Measurements from ENCODE around the gene DNAH5. TPM values are rescaled to one million over a fixed set of nuclear protein-coding genes. Genes with fewer than 3 reads are reported as not detected.
A peak's percentile ranks its signal among the peaks of the same experiment; 100 is the strongest.

DNAH5 gene
- total and polyA plus RNA-seq, 2 of the 13 experiments (the other 11 are each of a cell fraction or from before 2014, with no cell fraction given) = 0.09 TPM

- Histone ChIP-seq H2AFZ (ENCODE audit: low read length) (no peak overlapping the region), H3K27me3 (ENCODE audit: control insufficient read depth in 1 of 2, insufficient read depth in 2 of 2, low read length in 2 of 2) (0 out of 5 replicates have a peak, but pooled peaks cover 0 to 3% of the 10 kb centered on the region in 2 experiments), H3K4me3 (replicated peaks in 1 of 3; ENCODE audit: insufficient read depth in 1 of 3, low read depth in 2 of 3, low read length in 3 of 3) (no peak overlapping the region), H4K20me1 (ENCODE audit: insufficient read depth, low read length) (no peaks in the 10 kb centered on the region), H3K9ac (ENCODE audit: insufficient read depth, low read depth, low read length) (no peak overlapping the region), H3K4me2 (ENCODE audit: low read depth, low read length) (no peak overlapping the region), H3K79me2 (ENCODE audit: insufficient read depth, low read length) (no peaks in the 10 kb centered on the region), H3K9me3 (ENCODE audit: low read length) (no peaks in the 10 kb centered on the region), H3K27ac (ENCODE audit: extremely low read length, insufficient read depth, low read length) (no peak overlapping the region), H3K4me1 (ENCODE audit: insufficient read depth, low read length) (no peaks in the 10 kb centered on the region), H3K36me3 (replicated peaks in 1 of 2; ENCODE audit: control insufficient read depth in 1 of 2, insufficient read depth in 2 of 2, low read length in 2 of 2) (no peaks in the 10 kb centered on the region)
- no TSS peak for BruUV-seq (replicated peaks)
- FAIRE-seq = peak; percentile 80
- peak; percentile 54 for DNase-seq (ENCODE audit: low spot score)
- CTCF ChIA-PET (ENCODE audit: low intra/inter-chr PET ratio, low total read pairs) = no interaction called here
- in situ Hi-C loops (cut with HindIII; ENCODE audit: extremely low pct_ligation_motif_present, low pct_unique_long_range_greater_than_20kb) = no loop called here
- POLR2A ChIA-PET = no interaction called here
- peak; percentile 99 for ATAC-seq
- intact Hi-C loops (cut with micrococcal nuclease; ENCODE audit: unreplicated experiment) = loop anchor here (5.0 to 10.0 kb wide), 4 partner anchors 740 to 1935 kb away; no protein-coding TSS in a partner anchor
- TF ChIP-seq RAD21 (CRISPR knock-in tag; IDR thresholded peaks at IDR 0.05) (peak; percentile 37; the same call in 1 of the 2 replicates), ZNF652 (CRISPR knock-in tag; IDR thresholded peaks at IDR 0.05; ENCODE audit: borderline replicate concordance, low read depth) (peak; percentile 77), ZNF235 (CRISPR knock-in tag; IDR thresholded peaks at IDR 0.05; ENCODE audit: borderline replicate concordance) (no peak), SNAI1 (CRISPR knock-in tag; IDR thresholded peaks at IDR 0.05; ENCODE audit: borderline replicate concordance) (no peak), MAFK (conservative IDR thresholded peaks at IDR 0.05 in 1 of 2, IDR thresholded peaks at IDR 0.05 in 1 of 2; ENCODE audit: low read length in 2 of 2) (0 out of 4 replicates have a peak, but pooled peaks of 1 of the 2 experiments have one; percentile 11), SMC3 (IDR thresholded peaks at IDR 0.05; ENCODE audit: low read length) (peak; percentile 52; the same call in 1 of the 2 replicates), CTCF (CRISPR knock-in tag; IDR thresholded peaks at IDR 0.05) (peak; percentile 83), TFAP4 (IDR thresholded peaks at IDR 0.05; ENCODE audit: borderline replicate concordance, low read depth) (peak; percentile 72; the same call in 1 of the 2 replicates), MIXL1 (CRISPR knock-in tag; IDR thresholded peaks at IDR 0.05) (peak; percentile 38; the same call in 1 of the 2 replicates), ZNF709 (CRISPR knock-in tag; IDR thresholded peaks at IDR 0.05) (no peak), HBP1 (CRISPR knock-in tag; IDR thresholded peaks at IDR 0.05; ENCODE audit: low read depth) (no peak), FOXA3 (CRISPR knock-in tag; IDR thresholded peaks at IDR 0.05) (peak; percentile 25; the same call in 1 of the 2 replicates), KDM2A (CRISPR knock-in tag; IDR thresholded peaks at IDR 0.05; ENCODE audit: borderline replicate concordance, low read depth) (no peak), STAG1 (CRISPR knock-in tag; IDR thresholded peaks at IDR 0.05) (peak; percentile 88), ZNF558 (CRISPR knock-in tag; IDR thresholded peaks at IDR 0.05; ENCODE audit: borderline replicate concordance) (no peak), NCOA5 (CRISPR knock-in tag; IDR thresholded peaks at IDR 0.05) (no peak), SOX13 (IDR thresholded peaks at IDR 0.05) (no peak), SOX13 (CRISPR knock-in tag; conservative IDR thresholded peaks at IDR 0.05 in 1 of 2, IDR thresholded peaks at IDR 0.05 in 1 of 2) (peak in 1 of 2 experiments; percentile 27; a peak in 1 of 4 replicates), ZNF766 (CRISPR knock-in tag; IDR thresholded peaks at IDR 0.05; ENCODE audit: borderline replicate concordance) (no peak), TMF1 (CRISPR knock-in tag; IDR thresholded peaks at IDR 0.05; ENCODE audit: low read depth) (no peak), ZSCAN29 (CRISPR knock-in tag; conservative IDR thresholded peaks at IDR 0.05) (no peak), SP2 (CRISPR knock-in tag; IDR thresholded peaks at IDR 0.05) (no peak), SALL2 (CRISPR knock-in tag; IDR thresholded peaks at IDR 0.05) (no peak)
These were observed 12.7 kb upstream of the DNAH5 start for GRCh38 chr5:13957032-13957645.
